SH-SY5Y (cell line): Measurements from ENCODE around the gene HTRA3.

Experiments
- GATA2 ChIP-seq: IDR thresholded peaks from 2 replicates; pipeline ENCODE4 v1.6.1; 2011; ENCODE audit warnings: mild to moderate bottlenecking, low read depth, low read length
- GATA3 ChIP-seq: IDR thresholded peaks from 2 replicates; pipeline ENCODE4 v1.6.1; 2011; ENCODE audit warnings: low read depth, mild to moderate bottlenecking, low read length, moderate library complexity

DNA sequence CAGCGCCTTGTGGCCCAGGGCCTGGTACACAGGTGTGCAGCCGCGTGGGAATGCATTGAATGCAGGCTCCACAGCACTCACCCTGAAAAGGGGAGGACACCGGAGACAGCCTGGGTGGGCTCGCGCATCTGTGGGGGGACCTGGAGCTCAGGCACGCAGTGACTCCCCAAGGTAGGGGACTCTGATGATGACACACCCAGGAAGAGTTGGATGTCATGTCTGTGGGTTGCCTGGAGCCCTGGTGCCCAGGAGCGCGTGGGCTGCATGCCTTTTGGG, 32.7 kb upstream of the HTRA3 start:
- TF ChIP-seq GATA3 (no peak), GATA2 (no peak)
